Mesenteric fat pad (tissue), 1 donor: Measurements from ENCODE around the gene KCNK16. TPM values are rescaled to one million over a fixed set of nuclear protein-coding genes. Genes with fewer than 3 reads are reported as not detected.
"Not testable (repeated sequence)": the region's sequence is repeated elsewhere in the genome, so short reads cannot be mapped to it uniquely, and the experiment has no call there.

ENCODE experiments used
- DNase-seq: peaks from one replicate; pipeline ENCODE4 v3.0.0-alpha.2; 2020; ENCODE audit warnings: low spot score
- total RNA-seq: library from RNA; stranded (reverse); fragmentation: NEBNext Ultra II Directional; extraction: Animal tissue kit (Norgen Biotek cat#: 25700); gene quantifications from one replicate; pipeline ENCODE4 v1.2.1, GENCODE V29; 2021
- donor health status: DM: yes; HTN: yes; CAD: no.

The KCNK16 gene
- total RNA-seq, 1 donor from 2014 or later = not detected

DNA sequence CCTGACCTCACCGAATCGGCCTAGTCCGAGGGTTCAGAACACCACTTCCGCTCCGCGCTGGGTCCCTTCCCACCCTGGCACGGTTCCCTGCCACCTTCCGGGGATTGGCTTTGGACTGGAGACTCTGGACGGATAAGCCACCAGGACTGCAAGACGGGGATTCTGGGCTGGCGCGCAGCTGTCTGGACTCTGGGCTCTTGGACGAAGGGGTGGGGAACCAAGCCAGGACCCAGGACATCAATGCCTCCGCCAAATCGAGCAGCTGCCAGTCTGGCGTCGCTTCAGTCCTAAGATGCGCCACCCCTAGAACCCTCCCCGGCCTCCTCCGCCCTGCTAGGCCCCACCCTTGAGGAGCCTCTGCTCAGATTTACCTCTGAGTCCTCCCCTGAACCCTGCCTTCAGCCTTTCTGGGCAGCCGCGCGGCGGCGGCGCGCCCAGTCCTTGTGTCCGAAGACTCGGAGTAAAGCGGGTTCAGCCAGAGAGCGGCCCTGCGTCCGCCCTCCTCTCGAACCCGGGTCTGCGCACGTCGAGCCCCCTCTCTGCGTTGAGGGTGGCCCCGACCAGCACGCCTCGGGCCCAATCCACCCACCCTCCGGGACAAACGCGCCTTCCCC lies 9.5 kb downstream of the KCNK16 start:
- DNase-seq = no peak

DNA sequence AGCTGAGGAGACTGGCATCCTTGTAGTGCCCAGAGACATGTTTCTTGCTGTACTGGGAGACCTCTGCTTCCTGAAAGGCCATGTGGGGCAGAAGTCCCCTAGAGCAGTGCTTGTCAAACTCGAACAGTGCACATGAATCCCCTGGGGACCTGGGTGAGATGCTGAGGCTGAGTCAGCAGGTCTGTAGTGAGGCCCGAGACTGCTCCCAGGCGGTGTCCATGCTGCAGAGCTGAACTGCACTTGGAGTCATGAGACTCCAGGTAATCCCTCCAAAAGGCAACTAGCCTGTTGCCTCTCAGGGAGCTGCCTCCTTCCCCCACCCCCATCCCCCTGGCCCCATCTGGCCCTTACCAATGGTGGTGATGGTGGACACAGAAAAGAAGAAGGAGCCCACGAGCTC lies 12.0 kb downstream of the KCNK16 start:
- no peak for DNase-seq

DNA sequence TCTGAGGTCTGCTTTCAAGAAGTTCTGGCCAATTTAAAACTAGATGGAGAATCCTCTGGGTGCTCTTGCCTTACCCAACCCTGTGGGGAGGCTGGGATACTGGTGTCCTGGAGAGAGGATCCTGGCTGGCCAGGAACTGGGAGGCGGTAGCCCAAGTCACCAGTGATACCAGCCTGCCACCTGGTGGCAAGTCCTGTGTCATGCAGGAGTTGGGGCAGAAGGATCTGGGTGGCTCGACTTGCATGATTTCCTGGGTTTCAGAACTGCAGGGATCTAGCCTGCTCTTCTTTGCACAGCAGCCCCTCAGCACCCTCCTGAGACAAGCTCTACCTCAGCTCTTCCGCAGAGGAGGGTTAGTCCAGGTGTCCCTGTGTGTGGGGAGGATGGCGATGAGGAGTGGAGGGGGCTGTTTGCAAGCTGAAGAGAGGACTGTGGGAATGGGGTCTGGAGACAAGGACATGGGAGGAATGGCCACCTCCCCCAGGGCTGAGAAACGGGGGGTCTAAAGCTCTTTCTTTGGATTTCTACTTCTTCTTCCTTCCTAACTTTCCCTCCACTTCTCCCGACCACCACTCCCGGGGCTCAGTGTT lies 12.5 kb downstream of the KCNK16 start:
- no peak for DNase-seq

DNA sequence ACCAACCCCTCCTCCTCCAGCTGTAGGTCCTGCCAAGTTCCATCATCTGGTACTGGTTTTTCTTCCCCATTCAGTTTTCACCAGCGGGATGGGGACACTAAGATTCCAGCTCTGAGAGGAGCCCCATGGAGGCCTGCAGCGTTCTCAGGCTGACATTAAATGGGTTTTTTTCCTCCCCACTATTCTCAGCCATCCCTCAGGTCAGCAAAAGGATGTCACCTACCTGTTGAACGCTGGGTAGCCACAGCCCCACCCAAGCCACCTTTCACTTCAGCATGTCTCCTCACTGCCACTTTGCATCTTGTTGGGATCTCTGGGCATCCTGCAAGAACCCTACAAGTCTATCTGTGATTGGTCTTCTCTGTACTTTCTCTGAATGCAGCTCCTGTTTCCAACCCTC lies 15.0 kb downstream of the KCNK16 start:
- no peak for DNase-seq

DNA sequence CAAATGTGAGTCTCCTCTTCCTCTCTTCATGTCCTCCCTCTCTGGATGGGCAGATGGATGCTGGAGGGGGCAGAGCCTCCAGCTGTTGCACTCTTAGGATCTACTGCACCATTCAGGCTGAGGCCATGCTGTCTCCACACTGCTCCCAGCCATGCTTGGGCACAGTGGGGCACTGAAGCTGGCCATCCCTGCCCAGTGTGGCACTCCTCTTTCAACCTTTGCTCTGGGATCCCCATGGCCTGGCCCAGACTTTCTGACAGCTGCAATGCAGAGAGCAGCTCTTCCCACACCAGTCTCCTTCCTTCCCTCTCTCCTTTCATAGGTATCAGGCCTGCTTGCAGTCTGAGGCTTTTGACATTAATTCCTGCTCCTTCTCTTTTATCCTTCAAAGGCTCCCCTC lies 17.6 kb downstream of the KCNK16 start:
- DNase-seq = no peak

DNA sequence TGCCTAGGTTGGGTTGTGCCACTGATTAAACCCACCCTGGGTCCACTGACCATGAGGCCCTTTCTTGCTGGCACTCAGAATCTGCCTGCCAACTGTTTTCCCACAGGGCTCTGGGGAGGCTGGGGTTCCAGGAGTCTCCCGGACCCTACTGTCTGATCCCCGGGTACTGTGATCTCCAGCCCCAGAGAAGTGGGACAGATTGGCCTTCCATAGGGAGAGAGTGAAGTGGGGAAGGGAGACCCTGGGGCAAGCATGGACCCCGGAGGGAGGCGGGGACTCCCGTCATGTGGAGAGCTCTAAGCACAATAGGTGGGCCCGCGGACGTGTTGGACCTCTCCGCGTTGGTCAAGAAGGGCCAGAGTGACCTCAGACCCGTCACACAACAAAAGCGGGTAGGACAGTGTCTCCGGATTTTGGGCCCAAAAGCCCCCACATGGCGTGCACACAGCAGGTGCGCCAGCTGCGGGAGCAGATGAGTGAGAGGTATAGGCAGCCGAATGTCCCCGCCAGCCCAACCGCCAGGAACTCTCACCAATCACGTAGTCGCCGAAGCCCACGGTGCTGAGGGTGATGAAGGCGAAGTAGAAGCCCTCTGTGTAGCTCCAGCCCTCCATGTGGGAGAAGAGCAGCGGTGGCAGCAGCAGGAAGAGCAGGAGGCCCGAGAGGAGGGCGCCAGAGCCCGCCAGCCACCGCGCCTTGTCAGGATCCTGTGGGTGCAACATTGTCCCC lies 18.9 kb downstream of the KCNK16 start:
- DNase-seq = no peak

DNA sequence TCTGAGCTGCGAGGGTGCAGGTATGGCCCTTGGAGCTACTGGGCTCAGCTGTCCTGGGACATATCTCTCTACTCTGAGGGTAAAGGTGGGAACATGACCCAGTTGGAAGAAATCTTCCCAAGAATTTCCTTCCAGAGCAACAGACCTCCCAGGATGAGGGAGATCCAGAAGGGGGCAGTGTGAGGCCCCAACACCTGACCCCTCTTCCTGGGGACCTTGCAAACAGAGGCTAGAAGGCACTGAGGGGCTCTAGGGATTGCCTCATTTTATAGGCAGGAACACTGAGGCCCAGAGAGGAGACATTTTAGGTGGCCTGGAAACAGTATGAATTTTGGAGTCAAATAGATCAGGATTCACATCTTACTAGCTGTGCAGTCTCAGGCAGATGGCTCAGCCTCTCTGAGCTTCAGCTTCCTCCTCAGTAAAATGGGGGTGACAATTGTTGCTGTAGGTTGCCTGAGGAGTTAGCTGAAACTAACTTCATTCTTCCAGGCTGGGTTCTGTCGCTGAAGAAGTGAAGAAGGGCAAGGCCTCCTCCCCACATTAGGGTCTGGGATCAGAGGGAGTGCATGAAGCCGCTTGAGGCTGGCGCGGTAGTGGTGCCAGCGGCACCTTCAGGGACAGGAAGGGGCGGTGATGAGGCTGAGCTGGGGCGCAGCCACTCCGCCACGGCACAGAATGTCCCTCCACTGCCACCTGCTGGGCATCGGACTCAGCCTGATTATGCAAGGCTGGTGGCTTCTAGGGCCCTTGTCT lies 19.7 kb downstream of the KCNK16 start:
- peak; percentile 94 for DNase-seq

DNA sequence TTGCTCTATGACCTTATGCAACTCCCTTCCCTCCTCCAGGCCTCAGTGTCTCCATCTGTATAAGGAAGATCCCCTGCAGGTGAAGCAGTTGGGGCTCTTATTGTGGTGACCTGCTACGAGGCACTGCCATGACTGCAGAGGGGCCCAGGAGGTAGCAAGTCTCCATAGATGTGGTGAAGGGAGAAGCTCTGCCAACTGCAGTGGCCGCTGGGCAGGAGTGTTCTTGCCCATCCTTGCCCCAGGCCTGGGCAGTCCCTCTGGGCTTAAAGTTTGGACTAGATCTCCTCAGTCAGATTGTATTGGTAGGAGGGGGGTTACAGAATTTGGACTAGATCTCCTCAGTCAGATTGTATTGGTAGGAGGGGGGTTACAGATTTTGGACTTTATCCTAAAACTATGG lies 20.5 kb downstream of the KCNK16 start:
- no peak for DNase-seq

DNA sequence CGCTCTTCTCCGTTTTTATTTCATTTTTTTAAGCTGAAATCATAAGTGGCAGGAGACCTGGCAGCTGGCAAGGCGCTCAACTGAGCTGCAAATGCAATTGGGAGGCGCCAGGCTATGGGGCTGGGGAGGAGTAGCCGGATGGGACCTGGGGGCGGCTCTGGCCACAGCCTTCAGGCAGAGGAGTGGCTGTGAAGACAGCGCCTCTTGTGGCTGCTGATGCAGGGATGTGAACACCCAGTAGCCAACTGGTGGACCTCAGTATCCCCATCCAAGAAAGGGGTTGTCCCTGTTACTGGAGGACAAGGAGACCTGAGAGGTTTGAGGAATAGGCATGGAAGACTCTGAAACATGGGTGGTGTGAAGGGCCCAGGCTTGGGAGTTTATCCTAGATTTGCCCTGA lies 20.9 kb downstream of the KCNK16 start:
- DNase-seq = no peak

DNA sequence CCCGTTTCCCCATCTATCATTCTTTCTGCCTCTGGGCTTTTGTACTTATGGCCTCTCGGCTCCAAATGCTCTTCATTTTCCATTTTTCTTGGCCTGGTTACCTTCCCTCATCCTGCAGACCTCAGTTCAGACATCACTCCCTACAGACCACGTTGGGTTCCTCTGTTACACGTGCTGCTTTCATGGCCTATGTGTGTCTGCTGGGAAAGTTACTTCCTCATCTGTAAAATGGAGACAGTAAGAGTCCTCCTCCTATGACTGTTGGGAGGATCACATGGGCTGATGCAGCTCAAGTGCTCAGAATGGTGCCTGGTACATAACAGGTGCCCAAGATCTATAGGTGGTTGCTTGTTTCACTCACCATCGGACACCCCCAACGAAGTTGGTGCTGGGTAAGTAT lies 21.8 kb downstream of the KCNK16 start:
- no peak for DNase-seq

DNA sequence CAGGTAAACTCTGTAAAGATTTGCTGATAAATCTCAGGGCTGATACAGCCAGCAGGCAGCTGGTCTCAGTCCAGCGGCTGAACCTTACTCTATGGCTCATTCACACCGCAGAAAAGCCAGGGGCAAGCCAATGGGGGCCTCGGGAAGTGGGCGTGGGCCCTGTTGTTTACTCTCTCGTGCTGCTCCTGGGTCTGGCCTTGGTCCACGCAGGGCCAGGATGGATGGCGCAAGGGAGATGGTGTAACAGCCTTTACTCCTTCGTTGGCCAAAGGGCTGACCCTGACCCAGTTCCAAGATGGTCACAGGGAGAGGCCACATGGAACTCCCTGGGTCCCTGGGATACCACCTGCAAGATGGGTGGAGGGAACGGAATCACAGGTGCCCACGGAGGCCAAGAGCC lies 24.4 kb downstream of the KCNK16 start:
- no peak for DNase-seq

DNA sequence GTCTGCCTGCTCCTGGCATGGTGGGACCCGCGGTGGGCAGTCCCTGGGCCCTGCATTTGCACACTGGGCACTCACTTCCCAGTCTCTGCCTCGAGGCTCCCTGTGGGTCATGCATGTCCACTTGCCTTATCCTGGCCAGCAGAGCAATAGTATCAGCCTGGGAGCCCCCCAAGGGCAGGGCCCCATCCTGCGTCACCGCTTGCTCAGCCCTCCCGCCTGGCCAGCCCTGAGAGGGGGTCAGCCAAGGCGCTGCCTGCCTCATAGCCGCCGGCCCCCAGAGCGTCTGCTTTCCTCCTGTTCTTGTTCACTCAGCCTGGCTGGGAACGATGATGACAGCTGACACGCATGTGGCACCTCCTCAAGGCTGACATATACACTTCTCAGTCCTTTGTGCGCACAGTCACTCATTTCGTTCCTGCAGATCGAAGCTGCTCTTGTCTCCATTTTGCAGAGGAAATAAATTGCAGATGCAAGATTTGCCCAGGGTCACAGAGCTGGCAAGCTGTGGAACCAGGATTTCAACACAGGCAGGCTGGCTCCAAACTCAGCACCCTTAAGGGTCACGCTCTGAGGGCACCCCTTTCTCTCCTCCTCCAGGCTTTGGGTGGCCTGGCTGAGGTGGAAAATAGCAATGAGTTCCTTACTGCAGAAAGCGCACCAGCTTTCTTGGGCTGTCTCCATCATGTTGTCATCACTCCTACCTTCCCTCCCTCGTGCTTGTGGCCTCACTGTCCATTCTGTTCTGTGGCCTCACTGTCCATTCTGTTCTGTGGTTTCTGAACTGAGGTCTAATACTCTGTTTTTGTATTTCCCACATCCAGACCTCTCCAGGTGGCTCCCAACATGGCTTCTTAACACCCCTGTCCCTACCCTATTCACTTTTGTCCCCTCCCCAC lies 25.5 kb downstream of the KCNK16 start:
- no peak for DNase-seq

DNA sequence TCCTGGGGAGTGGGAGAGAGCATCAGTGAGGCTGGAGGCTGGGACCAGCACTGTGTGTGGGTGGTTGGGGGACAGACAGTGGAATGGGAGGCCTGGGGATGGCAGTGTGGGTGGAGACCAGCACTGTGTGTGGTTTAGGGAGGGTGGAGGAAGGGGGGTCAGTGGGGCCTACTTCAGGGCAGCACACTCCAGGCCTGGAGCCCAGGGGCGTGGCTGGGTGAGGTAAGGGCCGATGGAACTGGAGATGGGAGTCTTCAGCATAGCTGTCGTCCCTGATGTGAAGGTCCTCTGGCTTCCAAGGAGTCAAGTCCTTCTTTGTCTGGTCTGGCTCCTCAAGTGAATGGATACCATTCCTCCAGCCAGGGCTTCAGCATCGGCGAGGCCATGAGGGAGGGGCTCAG lies 26.9 kb downstream of the KCNK16 start:
- DNase-seq = no peak

DNA sequence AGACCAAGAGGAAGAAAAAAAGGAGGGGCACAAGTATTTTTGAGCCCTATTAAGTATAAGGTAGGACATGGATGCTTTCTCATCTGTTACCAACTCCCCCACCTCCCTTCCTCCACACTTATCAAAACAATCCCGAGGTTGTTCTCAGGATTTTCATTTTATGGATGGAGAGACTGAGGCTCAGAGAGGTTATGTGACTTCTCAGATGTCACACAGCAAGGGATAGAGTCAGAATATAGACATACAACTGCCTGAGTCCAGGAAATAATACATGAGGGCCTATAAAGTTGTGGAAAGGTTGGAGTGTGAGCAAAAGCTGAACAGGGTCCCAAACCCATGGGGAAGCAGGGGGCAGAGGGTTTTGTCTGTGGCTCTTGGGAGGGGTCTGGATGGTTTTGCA lies 27.6 kb downstream of the KCNK16 start:
- DNase-seq = no peak

DNA sequence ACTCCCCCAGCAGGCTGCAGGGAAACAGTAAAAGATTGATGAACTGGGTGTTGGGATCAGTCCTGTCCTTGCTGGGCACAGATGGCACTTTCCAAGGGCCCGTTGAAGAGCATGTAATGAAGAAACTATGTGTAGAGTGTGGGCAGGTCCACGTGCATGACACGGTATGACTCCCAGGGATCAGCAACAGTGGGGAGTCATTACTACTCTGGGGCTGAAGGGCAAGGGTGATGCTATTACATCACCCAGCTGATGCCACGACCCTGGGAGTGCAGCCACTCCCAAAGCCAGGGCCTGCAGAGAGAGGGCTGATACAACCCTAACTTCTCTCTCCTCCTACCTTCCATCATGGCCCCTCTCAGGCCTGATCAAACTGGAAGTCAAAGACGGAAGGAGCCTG lies 28.4 kb downstream of the KCNK16 start:
- DNase-seq = no peak

DNA sequence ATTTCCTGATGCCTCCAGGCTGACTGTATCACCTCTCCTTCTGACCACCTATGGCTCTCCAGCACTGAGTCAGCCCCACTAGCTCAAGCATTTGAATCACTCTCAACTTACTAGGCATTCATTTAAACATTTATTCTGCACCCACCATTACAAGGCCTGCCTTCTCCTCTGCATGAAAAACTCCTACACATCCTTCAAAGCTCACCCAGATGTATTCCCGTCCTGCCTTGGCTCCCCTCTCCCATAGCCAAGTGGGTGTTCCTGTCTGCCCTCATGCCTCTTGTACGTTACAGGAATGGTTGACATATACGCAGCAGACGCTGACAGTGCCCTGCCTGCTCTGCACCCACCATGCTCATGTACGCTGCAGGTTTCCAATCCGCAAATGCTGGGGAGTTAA lies 29.9 kb downstream of the KCNK16 start:
- no peak for DNase-seq

DNA sequence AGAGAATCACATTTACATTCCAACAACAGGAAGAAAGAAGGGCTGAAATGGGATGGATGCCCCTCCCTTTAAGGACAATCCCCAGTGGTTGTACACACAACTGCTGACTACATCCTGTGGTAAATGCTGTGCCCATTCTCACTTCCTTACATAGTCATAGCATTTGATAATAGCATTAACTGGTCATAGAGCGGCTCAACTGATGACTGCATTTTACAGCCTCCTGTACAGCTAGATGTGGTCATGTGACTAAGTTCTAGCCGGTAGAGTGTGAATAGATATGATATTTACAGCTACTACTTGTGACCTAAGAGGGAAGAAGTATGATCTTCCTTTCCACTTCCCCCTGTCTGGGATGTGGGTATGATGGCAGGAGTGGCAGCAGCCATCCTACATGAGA lies 33.0 kb downstream of the KCNK16 start:
- DNase-seq = no peak

DNA sequence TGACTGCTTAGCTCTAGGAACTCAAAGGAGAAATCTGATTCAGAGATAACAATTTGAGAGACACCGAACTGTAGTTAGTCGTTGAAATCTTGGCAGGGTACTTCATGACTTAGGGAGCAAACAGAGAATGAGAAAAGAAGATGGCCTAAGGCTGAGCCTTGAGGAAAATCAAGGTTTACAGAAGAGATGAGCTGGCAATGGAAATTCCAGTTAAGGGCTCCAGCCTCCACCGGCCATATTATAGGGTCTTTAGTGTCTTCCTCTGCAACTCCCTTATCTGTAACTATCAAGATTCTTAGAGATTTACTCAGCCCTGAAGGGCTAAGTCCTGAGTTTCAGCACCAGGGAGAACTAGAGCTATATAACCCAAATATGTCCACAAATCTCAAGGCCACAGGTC lies 34.9 kb downstream of the KCNK16 start:
- no peak for DNase-seq

DNA sequence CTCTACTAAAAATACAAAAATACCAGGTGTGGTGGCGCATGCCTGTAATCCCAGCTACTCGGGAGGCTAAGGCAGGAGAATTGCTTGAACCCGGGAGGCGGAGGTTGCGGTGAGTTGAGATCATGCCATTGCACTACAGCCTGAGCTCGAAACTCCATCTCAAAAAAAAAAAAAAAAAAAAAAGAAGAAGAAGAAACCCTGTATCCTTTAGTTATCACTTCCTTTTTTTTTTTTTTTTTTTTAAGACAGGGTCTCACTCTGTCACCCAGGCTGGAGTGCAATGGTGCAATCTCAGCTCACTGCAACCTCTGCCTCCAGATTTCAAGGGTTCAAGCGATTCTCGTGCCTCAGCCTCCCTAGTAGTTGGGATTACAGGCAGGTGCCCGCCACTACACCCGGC lies 35.9 kb downstream of the KCNK16 start:
- DNase-seq = not testable (repeated sequence)

DNA sequence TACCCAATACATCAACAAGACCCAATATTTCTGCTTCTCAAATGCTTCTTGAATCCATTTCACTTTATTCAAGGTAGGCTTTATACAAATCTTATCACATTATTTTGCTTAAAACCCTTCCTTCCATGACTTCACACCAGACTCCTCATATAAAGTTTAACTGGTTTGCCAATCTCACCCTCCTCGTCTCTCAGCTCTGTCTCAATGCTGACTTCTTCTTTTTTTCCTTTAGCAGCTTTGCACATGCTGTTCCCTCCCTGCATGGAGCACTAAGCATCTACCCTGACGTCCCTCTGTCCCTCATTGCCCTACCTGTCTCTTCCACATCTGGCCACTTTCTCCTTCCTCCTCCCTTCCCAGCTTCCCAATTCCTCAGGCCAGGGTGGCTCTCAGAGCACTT lies 39.7 kb downstream of the KCNK16 start:
- no peak for DNase-seq

DNA sequence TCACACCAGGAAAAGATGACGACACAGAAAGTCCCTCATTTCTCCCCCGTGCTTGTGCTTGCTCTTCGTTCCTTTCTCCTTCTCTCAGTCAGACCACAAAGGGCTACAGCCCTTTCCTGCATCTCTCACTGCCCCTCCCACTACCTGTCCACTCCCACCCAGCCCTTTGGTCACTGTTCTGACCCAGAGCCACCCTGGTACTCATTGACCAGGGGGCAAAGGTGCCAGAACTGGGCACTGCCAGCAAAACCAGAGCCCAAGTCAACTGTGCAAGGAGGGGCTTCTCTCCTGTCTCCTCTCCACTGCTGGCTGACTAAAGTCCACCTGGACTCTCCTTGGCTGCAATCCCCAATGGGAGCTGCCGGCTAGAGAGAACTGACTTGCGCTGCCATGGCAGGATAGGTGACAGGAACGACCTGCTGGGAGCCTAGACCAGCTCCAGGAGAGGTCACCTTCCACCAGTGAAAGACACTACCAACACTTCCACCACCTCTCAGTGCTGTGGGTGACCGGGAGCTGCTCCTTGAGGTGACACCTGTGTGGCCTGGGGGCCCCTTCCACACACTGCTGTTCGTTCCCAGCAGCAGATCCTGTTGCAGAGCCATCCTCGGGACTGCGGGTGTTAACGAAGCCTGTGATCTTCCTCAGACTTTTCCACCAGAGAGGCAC lies 41.1 kb downstream of the KCNK16 start:
- DNase-seq = no peak
